ENCODE measurements around the gene HMGB2. TPM values are rescaled to one million over a fixed set of nuclear protein-coding genes. Genes with fewer than 3 reads are reported as not detected.

HMGB2 gene
- total RNA-seq (2021), result 278 and 298 TPM in 2 replicates
- long read RNA-seq, transcript HMGB2-201 (5 exons, 1,889 nt), result major isoform, 418 of 470 reads
- long read RNA-seq, transcript HMGB2-203 (5 exons, 1,175 nt), result minor isoform, 31 of 470 reads
- long read RNA-seq, transcript HMGB2-202 (4 exons, 1,032 nt), result minor isoform, 6 of 470 reads
- long read RNA-seq, partial matches to known transcripts, result 1 of 470 reads
- long read RNA-seq, other reads (novel, unspliced or antisense), result 13 of 470 reads

- no peak for TF ChIP-seq CTCF (conservative IDR thresholded peaks at IDR 0.05)
- Histone ChIP-seq H2BK20ac (ENCODE audit: low read depth, low read length, poor library complexity, severe bottlenecking) (no peak within 1 kb of the TSS), H2BK15ac (ENCODE audit: low read depth, low read length) (no peak within 1 kb of the TSS), H3K56ac (ENCODE audit: insufficient read length, low read depth, low read length) (peak within 1 kb of the TSS; percentile 87), H3K27ac (ENCODE audit: insufficient read length, low read depth, low read length) (peak within 1 kb of the TSS; percentile 96), H4K20me1 (ENCODE audit: control insufficient read depth, insufficient read depth, insufficient read length) (no peaks in the 10 kb centered on the region), H2BK12ac (ENCODE audit: insufficient read length, low read depth, low read length) (peak within 1 kb of the TSS; percentile 47), H3K23ac (ENCODE audit: insufficient read length, low read depth, low read length) (no peak within 1 kb of the TSS), H3K18ac (ENCODE audit: insufficient read length, low read depth, low read length) (peak within 1 kb of the TSS; percentile 99), H3K4ac (ENCODE audit: low read depth, low read length) (peak within 1 kb of the TSS; percentile 96; the same call in 1 of the 2 replicates), H4K91ac (ENCODE audit: insufficient read length, low read depth, low read length) (peak within 1 kb of the TSS; percentile 98), H4K5ac (ENCODE audit: insufficient read length, low read depth, low read length) (peak within 1 kb of the TSS; percentile 85), H3K4me2 (ENCODE audit: insufficient read depth, insufficient read length, low read length) (peak within 1 kb of the TSS; percentile 98), H3K14ac (ENCODE audit: insufficient read depth, low read length) (peak within 1 kb of the TSS; percentile 98), H3K79me1 (ENCODE audit: insufficient read depth, low read depth, low read length, poor library complexity, severe bottlenecking) (no peaks in the 10 kb centered on the region), H3K9ac (ENCODE audit: extremely low read depth, insufficient read length, low read length) (peak within 1 kb of the TSS; percentile 98), H2BK120ac (ENCODE audit: low read depth, low read length, poor library complexity, severe bottlenecking) (peak within 1 kb of the TSS; percentile 61), H2BK5ac (ENCODE audit: insufficient read length, low read length) (peak within 1 kb of the TSS; percentile 93), H3K23me2 (ENCODE audit: insufficient read length, low read depth, low read length, poor library complexity, severe bottlenecking) (peaks cover 8% of the 10 kb centered on the region), H3K4me1 (ENCODE audit: insufficient read depth, low read length) (no peaks in the 10 kb centered on the region), H2AFZ (ENCODE audit: low read length) (no peak within 1 kb of the TSS), H4K8ac (replicated peaks; ENCODE audit: insufficient read length, low read depth, low read length) (no peak within 1 kb of the TSS), H3K27me3 (ENCODE audit: insufficient read depth, low read length) (no peaks in the 10 kb centered on the region), H3K9me3 (ENCODE audit: control insufficient read depth, low read depth, low read length) (no peaks in the 10 kb centered on the region), H2AK5ac (ENCODE audit: insufficient read length, low read length) (no peak within 1 kb of the TSS), H3T11ph (ENCODE audit: low read length) (no peak within 1 kb of the TSS), H3K79me2 (ENCODE audit: insufficient read depth, low read length) (peaks cover 6% of the 10 kb centered on the region; the same call in 1 of the 2 replicates)
- Mint-ChIP-seq H3K9me3 (peaks cover 5 to 8% of the 10 kb centered on the region in 2 experiments; a peak in 3 of 5 replicates), H3K27ac (peak within 1 kb of the TSS; percentile 99 to 100 (median 100)), H3K4me3 (peak within 1 kb of the TSS; percentile 97 to 98), H3K36me3 (ENCODE audit: insufficient read depth in 1 of 3, low read depth in 3 of 3) (peaks cover 33 to 42% (median 41%) of the 10 kb centered on the region in 3 experiments), H3K27me3 (ENCODE audit: low read depth) (peaks cover 2% of the 10 kb centered on the region; the same call in 1 of the 2 replicates), H3K4me1 (peaks cover 28 to 38% of the 10 kb centered on the region in 2 experiments)
- WGBS (ENCODE audit: extremely low coverage, insufficient read length, low lambda C conversion rate), result no CpG with 5 or more reads among the region's 61 CpGs
- peak; percentile 100 for DNase-seq
These were observed at the start of gene HMGB2 for GRCh38 chr4:173334085-173334890. Gene HMGB2 (minus strand): TSS chr4:173334358. CDS start chr4:173333649, 709 bp downstream.

Measured in H9 (cell line).